Activated B cell treated with CpG ODN at 0.5 μM for 24 hours (primary cell): ENCODE data around the gene GRM8. TPM values are rescaled to one million over a fixed set of nuclear protein-coding genes. Genes with fewer than 3 reads are reported as not detected.
"Not testable (repeated sequence)": the region's sequence is repeated elsewhere in the genome, so short reads cannot be mapped to it uniquely, and the experiment has no call there.

Experiments
- ATAC-seq: fragments of 200-7000 bp; cut with Tn5 transposase; one replicate; pipeline ENCODE4 v1.10.0; 2021; ENCODE audit warnings: low read depth, mild to moderate bottlenecking, moderate library complexity
- CTCF ChIA-PET: fragments of 350-600 bp; sonication (Branson Sonifier 250); formaldehyde crosslinking; loops from one replicate; lab custom pipeline; 2021; ENCODE audit warnings: antibody characterized with exemption; lab: Charles Lee
- POLR2A ChIA-PET: fragments of 350-600 bp; sonication (Branson Sonifier 250); formaldehyde crosslinking; loops from one replicate; lab custom pipeline; 2021; ENCODE audit warnings: antibody characterized with exemption; lab: Charles Lee
- DNase-seq: peaks from one replicate; pipeline ENCODE4 v3.0.0; 2022
- H3K27ac Mint-ChIP-seq: one replicate; pipeline ENCODE4 v1.8.0; 2020; ENCODE audit warnings: mixed read lengths
- H3K27me3 Mint-ChIP-seq: one replicate; pipeline ENCODE4 v1.8.0; 2021; ENCODE audit warnings: mixed read lengths
- H3K36me3 Mint-ChIP-seq: one replicate; pipeline ENCODE4 v1.8.0; 2021; ENCODE audit warnings: low read depth, mixed read lengths
- H3K4me1 Mint-ChIP-seq: one replicate; pipeline ENCODE4 v1.8.0; 2021; ENCODE audit warnings: mixed read lengths
- H3K4me3 Mint-ChIP-seq: one replicate; pipeline ENCODE4 v1.8.0; 2020; ENCODE audit warnings: mild to moderate bottlenecking, mixed read lengths
- H3K9me3 Mint-ChIP-seq: one replicate; pipeline ENCODE4 v1.8.0; 2020; ENCODE audit warnings: mixed read lengths
- intact Hi-C: fragments of 100-400 bp; cut with micrococcal nuclease; formaldehyde crosslinking; loops from one replicate; pipeline ENCODE4 v1.15.1; 2024
- total RNA-seq: library from RNA; stranded (reverse); gene quantifications from 2 replicates; pipeline ENCODE4 v1.2.3, GENCODE V29; 2022
- TF ChIP-seq, protein P1 (sequence below): fragments of 200-600 bp; IDR thresholded peaks from one replicate; pipeline ENCODE4 v1.8.0; 2022; ENCODE audit warnings: antibody characterized with exemption, mild to moderate bottlenecking

The GRM8 gene
- total RNA-seq, 1 donor from 2014 or later, result not detected

DNA sequence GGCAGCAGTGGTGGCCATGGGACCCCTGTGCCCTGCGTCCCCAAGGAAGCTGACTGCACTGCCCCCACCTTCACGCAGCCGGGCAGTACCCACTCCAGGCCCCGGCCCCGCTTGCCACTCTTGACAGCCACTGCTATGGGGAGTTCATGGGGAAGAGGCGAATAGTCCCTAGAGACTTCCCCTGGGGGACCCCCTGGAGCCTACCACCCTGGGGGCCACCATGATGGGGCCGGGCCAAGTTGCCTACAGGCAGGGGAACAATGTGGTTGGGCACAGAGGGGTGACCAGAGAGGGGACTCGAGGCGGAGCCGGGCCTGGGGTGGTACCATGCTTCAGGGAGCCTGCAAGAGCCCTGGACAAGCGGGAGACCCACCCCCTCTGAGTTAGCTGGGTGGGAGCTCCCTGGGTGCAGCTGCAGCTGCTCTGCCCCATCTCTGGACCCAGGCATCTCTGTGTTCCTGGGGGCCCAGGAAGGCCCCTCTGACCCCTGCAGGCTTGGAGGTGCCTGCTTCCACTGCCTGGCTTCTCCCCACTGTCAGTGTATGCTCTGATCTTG is 567.6 kb downstream of the GRM8 start:
- DNase-seq (no peak), ATAC-seq (no peak)
- intact Hi-C loops, result no loop called here
- Mint-ChIP-seq H3K27ac (no peak overlapping the region), H3K36me3 (no peaks in the 10 kb centered on the region), H3K9me3 (no peaks in the 10 kb centered on the region), H3K4me3 (no peak overlapping the region), H3K27me3 (no peaks in the 10 kb centered on the region), H3K4me1 (no peaks in the 10 kb centered on the region)
- ChIA-PET CTCF (no interaction called here), POLR2A (no interaction called here)
- TF ChIP-seq, protein P1, sequence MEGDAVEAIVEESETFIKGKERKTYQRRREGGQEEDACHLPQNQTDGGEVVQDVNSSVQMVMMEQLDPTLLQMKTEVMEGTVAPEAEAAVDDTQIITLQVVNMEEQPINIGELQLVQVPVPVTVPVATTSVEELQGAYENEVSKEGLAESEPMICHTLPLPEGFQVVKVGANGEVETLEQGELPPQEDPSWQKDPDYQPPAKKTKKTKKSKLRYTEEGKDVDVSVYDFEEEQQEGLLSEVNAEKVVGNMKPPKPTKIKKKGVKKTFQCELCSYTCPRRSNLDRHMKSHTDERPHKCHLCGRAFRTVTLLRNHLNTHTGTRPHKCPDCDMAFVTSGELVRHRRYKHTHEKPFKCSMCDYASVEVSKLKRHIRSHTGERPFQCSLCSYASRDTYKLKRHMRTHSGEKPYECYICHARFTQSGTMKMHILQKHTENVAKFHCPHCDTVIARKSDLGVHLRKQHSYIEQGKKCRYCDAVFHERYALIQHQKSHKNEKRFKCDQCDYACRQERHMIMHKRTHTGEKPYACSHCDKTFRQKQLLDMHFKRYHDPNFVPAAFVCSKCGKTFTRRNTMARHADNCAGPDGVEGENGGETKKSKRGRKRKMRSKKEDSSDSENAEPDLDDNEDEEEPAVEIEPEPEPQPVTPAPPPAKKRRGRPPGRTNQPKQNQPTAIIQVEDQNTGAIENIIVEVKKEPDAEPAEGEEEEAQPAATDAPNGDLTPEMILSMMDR, result no peak

DNA sequence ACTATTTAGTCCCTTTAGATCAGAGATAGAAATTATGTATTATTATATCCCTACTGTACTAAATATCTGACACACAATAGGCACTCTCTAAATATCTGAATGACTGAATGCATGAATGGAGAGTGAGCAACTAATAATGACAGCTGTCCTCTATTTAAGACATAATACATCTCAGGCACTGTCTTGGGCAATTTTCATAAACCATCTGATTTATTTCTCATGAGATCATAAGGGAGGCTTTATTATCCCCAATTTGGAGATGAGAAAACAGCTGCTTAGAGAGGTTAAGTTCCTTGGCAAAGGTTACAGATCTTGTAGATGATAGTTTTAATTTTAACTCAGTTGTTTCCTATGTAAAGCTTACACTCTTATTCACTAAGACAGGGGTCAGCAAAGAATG is 570.6 kb downstream of the GRM8 start:
- no peak for ATAC-seq

DNA sequence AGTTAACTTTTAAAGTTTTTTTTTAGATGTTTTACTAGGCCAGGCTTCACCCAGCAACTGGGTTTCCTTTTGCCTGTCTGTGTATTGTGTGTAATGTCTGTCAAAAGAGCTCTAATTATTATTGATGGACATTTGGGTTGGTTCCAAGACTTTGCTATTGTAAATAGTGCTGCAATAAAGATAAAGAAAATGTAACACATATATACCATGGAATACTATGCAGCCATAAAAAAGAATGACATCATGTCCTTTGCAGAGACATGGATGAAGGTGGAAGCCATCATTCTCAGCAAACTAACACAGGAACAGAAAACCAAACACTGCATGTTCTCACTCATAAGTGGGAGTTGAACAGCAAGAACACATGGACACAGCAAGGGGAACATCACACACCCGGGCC is 584.0 kb downstream of the GRM8 start:
- H3K4me1 Mint-ChIP-seq, H3K27me3 Mint-ChIP-seq, H3K36me3 Mint-ChIP-seq, H3K4me3 Mint-ChIP-seq, ATAC-seq, DNase-seq, intact Hi-C loops, CTCF ChIA-PET, H3K9me3 Mint-ChIP-seq, POLR2A ChIA-PET, H3K27ac Mint-ChIP-seq: not testable (repeated sequence)

More for the DNA sequence above, 570.6 kb downstream of the GRM8 start:
- ChIA-PET POLR2A (no interaction called here), CTCF (no interaction called here)
- Mint-ChIP-seq H3K27ac (no peak overlapping the region), H3K36me3 (no peaks in the 10 kb centered on the region), H3K4me1 (no peaks in the 10 kb centered on the region), H3K9me3 (no peaks in the 10 kb centered on the region), H3K27me3 (no peaks in the 10 kb centered on the region), H3K4me3 (no peak overlapping the region)
- TF ChIP-seq, protein P1, result no peak
- intact Hi-C loops, result no loop called here
- no peak for DNase-seq

DNA sequence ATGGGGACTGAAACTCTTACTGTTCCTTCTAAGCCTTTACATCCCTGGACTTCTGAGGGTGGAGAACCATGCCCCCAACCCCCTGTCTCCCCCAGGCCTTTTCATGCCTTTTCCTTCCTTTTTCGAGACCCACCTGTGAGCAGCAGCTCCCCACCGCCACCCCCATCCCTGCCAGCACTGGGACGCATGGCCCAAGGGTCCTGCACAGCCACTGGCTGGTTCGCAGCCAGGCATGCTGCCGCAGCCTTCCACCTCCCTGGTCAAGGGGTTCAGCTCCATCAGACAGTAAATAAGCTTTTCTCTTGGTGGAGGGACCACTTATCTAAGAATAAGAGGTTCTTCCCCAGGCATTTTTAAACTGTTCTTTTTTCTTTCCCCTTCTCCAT is 584.4 kb downstream of the GRM8 start:
- Mint-ChIP-seq H3K9me3 (no peaks in the 10 kb centered on the region), H3K27me3 (no peaks in the 10 kb centered on the region), H3K27ac (no peak overlapping the region), H3K4me3 (no peak overlapping the region), H3K4me1 (no peaks in the 10 kb centered on the region), H3K36me3 (no peaks in the 10 kb centered on the region)
- DNase-seq (no peak), ATAC-seq (no peak)
- ChIA-PET CTCF (no interaction called here), POLR2A (no interaction called here)
- intact Hi-C loops, result no loop called here
- TF ChIP-seq, protein P1, result no peak

DNA sequence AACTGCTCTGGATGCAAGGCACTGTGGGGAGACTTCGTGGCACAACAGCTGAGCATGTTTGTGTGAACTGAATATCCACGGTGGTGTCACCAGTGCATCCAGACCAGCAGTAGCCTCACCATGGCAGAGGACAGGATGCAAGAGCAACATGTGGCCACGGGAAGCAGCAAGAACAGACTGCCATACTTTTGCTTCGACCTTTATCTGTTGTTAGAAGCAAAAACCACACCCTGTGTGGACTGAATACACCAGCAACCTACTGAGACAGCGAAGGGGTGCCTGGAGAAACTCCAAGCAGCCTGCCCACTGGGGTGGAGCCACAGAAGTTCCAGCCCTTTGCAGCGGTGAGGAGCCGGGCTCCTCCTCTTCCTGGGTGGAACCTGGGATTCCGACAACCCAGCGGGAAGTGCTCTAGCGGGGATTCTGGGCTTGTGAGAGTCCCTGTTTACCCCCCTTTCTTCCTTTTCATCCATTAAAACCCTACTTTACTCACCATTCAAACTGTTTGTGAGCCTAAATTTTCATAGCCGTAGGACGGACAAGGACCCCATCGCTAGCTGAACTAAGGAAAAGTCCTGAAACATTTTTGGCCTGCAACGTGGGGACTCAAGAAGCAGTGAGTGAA is 584.9 kb downstream of the GRM8 start:
- Mint-ChIP-seq H3K4me1 (no peaks in the 10 kb centered on the region), H3K36me3 (no peaks in the 10 kb centered on the region), H3K27ac (no peak overlapping the region), H3K27me3 (no peaks in the 10 kb centered on the region), H3K4me3 (no peak overlapping the region), H3K9me3 (no peaks in the 10 kb centered on the region)
- no peak for DNase-seq
- intact Hi-C loops, result no loop called here
- TF ChIP-seq, protein P1, result no peak
- no peak for ATAC-seq
- POLR2A ChIA-PET, result no interaction called here
- CTCF ChIA-PET, result no interaction called here
